ENCODE data around the gene GADD45G.

Gene GADD45G

DNA sequence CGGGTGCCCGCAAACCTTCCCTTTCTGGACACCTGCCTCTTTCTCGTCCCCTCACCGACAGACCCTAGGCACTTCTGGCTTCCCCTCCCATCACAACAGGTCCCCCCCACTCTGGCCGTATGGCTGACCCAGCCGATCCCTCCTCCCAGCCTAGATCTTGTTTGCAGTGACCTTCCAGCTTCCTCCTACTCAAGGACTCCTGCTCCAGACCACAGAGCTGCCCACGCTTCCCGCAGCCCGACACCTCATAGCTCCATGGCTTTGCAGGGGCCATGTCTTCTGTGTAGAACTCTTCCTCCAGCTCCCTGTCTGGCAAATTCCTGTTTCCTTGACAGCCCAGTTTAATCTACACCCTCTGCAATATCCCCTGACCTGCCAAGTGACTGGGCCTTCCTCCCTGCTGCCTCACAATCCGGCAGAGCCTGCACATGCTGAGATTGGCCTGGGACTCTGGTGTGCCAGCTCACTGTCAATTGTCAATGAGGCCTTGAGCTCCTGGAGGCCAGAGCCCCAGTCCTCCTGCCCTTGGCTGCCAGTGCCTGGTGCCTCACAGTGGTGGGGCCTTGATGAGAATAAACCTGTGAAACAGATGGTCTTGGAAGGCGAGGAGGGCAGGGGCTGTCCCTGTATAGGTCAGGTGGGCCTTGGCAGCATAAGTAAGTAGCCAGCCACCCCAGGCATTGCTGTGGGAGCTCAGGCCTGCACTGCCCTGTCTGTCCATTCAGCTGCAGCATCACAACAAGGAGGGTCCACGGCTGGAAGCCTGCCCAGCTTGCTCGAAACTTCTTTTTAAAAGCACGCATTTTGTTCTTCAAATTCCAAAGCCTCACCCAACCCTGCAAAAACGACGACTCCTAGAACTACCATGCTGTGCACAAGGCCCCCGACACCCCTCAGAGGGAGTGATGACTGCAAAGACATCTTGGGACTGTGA, 50.5 kb downstream of the GADD45G start:
- no peak for DNase-seq

All from activated CD4-positive, alpha-beta T cell treated with anti-CD3 and anti-CD28 coated beads for 1 hour (primary cell).